Mucosa of rectum (tissue), 2 donors: ENCODE measurements around the gene PLXNB1.

ENCODE experiments used
- H3K27ac ChIP-seq, 2 donors: one replicate each; pipeline ENCODE4 v1.7.0; 2013; ENCODE audit warnings: inconsistent platforms in 2 of 2, low read depth in 2 of 2, low read length in 2 of 2
- H3K27me3 ChIP-seq, 2 donors: one replicate each; pipeline ENCODE4 v1.7.0; 2013; ENCODE audit warnings: low read length in 2 of 2; ENCODE audit not compliant: control insufficient read depth in 2 of 2, insufficient read depth in 2 of 2
- H3K36me3 ChIP-seq, 2 donors: one replicate each; pipeline ENCODE4 v1.7.0; 2013; ENCODE audit warnings: low read length in 2 of 2; ENCODE audit not compliant: control insufficient read depth in 2 of 2, insufficient read depth in 2 of 2
- H3K4me1 ChIP-seq, 2 donors: one replicate each; pipeline ENCODE4 v1.7.0; 2013; ENCODE audit warnings: low read length in 2 of 2, mild to moderate bottlenecking in 1 of 2; ENCODE audit not compliant: control insufficient read depth in 2 of 2, insufficient read depth in 2 of 2
- H3K4me3 ChIP-seq, 2 donors: one replicate each; pipeline ENCODE4 v1.7.0; 2013; ENCODE audit warnings: low read length in 2 of 2
- H3K9ac ChIP-seq, 2 donors: one replicate each; pipeline ENCODE4 v1.7.0; 2013; ENCODE audit warnings: low read length in 2 of 2, low read depth in 1 of 2, mild to moderate bottlenecking in 1 of 2
- H3K9me3 ChIP-seq, 2 donors: one replicate each; pipeline ENCODE4 v1.7.0; 2013; ENCODE audit warnings: low read length in 2 of 2; ENCODE audit not compliant: control insufficient read depth in 2 of 2
- donor health status: healthy.
- donor health status: Normal muscosa, but diverticular disease.

Gene PLXNB1

DNA sequence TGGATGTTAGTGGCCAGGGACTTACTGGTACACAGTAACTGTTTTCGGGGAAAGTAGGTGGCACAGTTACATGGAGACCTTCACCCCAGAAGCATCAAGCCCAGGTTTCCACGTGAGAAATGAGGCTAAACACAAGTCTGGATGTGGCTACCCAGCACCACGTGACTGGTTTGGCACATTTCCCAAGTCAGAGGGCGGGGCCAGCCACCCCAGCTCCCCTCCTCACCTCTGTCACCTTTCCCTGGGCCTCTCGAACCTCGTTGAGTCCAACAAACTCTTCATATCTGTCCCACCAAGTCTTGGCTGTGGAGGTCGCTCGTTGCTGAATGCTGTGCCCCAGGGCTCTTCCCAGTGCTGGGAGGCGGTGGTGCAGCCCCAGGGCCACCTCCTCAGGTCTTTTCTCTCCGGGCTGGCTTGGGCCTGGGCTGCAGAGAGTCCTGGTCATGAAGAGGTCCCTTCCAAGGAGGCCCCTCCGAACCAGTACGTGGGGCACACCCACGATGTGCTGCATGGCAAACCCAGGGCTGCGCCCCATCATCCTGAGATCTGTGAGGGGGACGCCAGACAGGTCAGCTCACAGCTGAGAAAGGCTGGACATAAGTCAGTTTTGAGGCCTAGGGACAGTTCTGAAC lies 4.8 kb upstream of the PLXNB1 start:
- Histone ChIP-seq H3K36me3 (peaks cover 0 to 4% of the 10 kb centered on the region in 2 donors), H3K4me1 (peaks cover 44 to 47% of the 10 kb centered on the region in 2 donors), H3K4me3 (no peak overlapping the region), H3K9ac (peak overlapping the region in 1 of 2 donors; percentile 34), H3K27me3 (no peaks in the 10 kb centered on the region), H3K27ac (peak overlapping the region; percentile 82 to 84), H3K9me3 (no peaks in the 10 kb centered on the region)

DNA sequence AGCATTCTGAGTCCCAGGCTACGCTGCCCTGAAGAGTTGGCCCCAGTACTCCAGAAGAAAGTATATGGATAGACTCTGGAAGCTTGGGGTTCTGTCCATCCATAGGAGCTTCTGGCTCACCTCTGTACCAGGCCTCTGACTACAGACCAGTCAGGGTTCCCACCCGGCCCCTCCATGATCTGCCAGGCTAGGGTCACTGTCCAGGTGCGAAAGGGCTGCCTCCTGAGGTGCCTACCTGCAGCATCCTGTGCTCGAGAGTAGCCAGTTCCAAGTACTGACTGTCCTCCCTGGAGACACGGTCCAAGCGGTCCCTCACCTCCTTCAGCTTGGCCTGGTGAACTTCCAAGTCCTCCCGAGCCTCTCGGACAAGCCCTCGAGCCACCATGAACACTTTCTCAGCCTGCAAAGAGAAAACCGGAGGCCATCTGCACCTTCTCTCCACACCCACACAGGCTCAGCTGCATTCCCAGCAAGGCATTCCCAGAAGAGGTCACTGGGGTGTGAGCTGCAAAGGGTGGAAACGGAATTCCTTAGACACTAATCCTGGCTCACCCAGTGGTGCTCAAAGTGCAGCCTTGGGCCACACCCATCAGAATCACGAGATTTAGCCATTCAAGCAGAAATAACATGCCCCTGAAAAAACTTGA lies 3.7 kb upstream of the PLXNB1 start:
- peak overlapping the region; percentile 39 to 46 for H3K4me3 ChIP-seq
- peaks cover 41 to 44% of the 10 kb centered on the region in 2 donors for H3K4me1 ChIP-seq
- no peaks in the 10 kb centered on the region for H3K27me3 ChIP-seq
- H3K9me3 ChIP-seq = no peaks in the 10 kb centered on the region
- H3K36me3 ChIP-seq = peaks cover 0 to 4% of the 10 kb centered on the region in 2 donors
- H3K9ac ChIP-seq = peak overlapping the region; percentile 29 to 54
- H3K27ac ChIP-seq = peak overlapping the region; percentile 82 to 84

DNA sequence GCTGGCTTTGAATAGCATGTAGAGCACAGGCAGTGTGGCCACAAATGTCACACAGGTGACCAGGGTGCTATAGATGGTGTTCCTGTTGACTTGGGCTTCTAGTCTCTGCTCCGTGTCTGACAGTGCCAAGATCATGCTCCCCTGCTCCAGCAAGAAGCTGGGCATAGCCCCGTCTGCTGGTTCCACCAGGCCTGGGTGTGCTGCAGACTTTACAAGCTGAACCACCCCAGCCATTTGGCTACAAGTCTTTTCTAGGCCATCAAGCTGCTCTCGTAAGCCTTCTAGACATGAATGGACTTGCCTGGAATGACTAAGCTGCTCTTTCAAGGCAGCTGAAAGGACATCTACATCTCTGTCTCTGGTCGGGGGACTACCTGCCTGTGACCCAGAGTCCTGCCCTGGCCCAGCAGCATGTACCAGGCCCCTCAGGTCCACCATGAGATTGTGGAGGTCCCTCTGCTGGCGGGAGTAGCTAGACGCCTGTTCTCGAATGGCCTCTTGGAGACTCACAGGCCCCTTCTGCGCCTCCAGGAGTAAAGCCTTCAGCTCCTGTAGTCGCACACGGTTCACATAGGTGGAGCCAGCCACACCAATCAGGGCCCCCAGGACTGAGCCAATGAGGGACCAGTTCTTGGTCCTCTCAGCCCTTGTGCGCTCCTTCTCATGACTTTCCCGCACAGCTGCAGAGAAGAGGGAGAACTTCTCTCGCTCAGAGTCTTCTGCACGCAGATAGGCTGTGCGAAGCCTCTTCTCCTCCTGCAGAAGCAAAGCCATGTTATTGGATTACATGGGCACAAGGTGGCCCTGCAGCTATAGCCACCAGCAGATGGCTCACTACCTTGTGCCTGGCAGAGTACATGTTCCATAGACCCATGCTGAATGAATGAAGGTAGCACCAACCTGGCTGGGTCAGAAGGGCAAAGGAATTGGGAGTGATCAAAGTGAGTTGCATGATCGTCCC lies 2.8 kb upstream of the PLXNB1 start:
- peak overlapping the region; percentile 39 to 46 for H3K4me3 ChIP-seq
- H3K27ac ChIP-seq = peak overlapping the region; percentile 82 to 84
- H3K9ac ChIP-seq = peak overlapping the region in 1 of 2 donors; percentile 29
- peaks cover 49 to 51% of the 10 kb centered on the region in 2 donors for H3K4me1 ChIP-seq
- no peaks in the 10 kb centered on the region for H3K9me3 ChIP-seq
- H3K36me3 ChIP-seq = peaks cover 0 to 4% of the 10 kb centered on the region in 2 donors
- no peaks in the 10 kb centered on the region for H3K27me3 ChIP-seq

GRCh38 chr3:48431224-48432029 lies 1.5 kb upstream of the PLXNB1 start:
- Histone ChIP-seq H3K4me3 (no peak overlapping the region), H3K36me3 (peaks cover 0 to 4% of the 10 kb centered on the region in 2 donors), H3K27me3 (no peaks in the 10 kb centered on the region), H3K9ac (peak overlapping the region in 1 of 2 donors; percentile 86), H3K9me3 (no peaks in the 10 kb centered on the region), H3K4me1 (peaks cover 61 to 63% of the 10 kb centered on the region in 2 donors), H3K27ac (no peak overlapping the region)

GRCh38 chr3:48430708-48431101 lies 819 bp upstream of the PLXNB1 start:
- peak overlapping the region in 1 of 2 donors; percentile 86 for H3K9ac ChIP-seq
- H3K9me3 ChIP-seq = no peaks in the 10 kb centered on the region
- no peak overlapping the region for H3K4me3 ChIP-seq
- H3K27me3 ChIP-seq = no peaks in the 10 kb centered on the region
- peaks cover 0 to 4% of the 10 kb centered on the region in 2 donors for H3K36me3 ChIP-seq
- peak overlapping the region; percentile 87 to 88 for H3K27ac ChIP-seq
- H3K4me1 ChIP-seq = peaks cover 66 to 70% of the 10 kb centered on the region in 2 donors

- Histone ChIP-seq H3K27me3 (no peaks in the 10 kb centered on the region), H3K36me3 (peaks cover 0 to 4% of the 10 kb centered on the region in 2 donors), H3K4me1 (peaks cover 58 to 61% of the 10 kb centered on the region in 2 donors), H3K9ac (peak overlapping the region; percentile 72 to 86), H3K27ac (peak overlapping the region; percentile 87 to 88), H3K4me3 (peak overlapping the region; percentile 70 to 71), H3K9me3 (no peaks in the 10 kb centered on the region)
These were observed 448 bp downstream of the PLXNB1 start for GRCh38 chr3:48429317-48429959.

GRCh38 chr3:48428572-48429316 lies 1.1 kb downstream of the PLXNB1 start:
- H3K9ac ChIP-seq = peak overlapping the region; percentile 77 to 86
- peaks cover 52 to 55% of the 10 kb centered on the region in 2 donors for H3K4me1 ChIP-seq

GRCh38 chr3:48428088-48428571 lies 1.8 kb downstream of the PLXNB1 start:
- Histone ChIP-seq H3K9me3 (no peaks in the 10 kb centered on the region), H3K27ac (peak overlapping the region; percentile 87 to 88), H3K4me1 (peaks cover 46 to 49% of the 10 kb centered on the region in 2 donors), H3K27me3 (no peaks in the 10 kb centered on the region), H3K9ac (peak overlapping the region; percentile 77 to 86), H3K4me3 (peak overlapping the region; percentile 70 to 71), H3K36me3 (peaks cover 0 to 9% of the 10 kb centered on the region in 2 donors)

More at GRCh38 chr3:48428572-48429316, 1.1 kb downstream of the PLXNB1 start:
- Histone ChIP-seq H3K27me3 (no peaks in the 10 kb centered on the region), H3K9me3 (no peaks in the 10 kb centered on the region), H3K36me3 (peaks cover 0 to 4% of the 10 kb centered on the region in 2 donors), H3K27ac (peak overlapping the region; percentile 87 to 88), H3K4me3 (peak overlapping the region; percentile 70 to 71)
